ENCODE results near the gene DCC. TPM values are rescaled to one million over a fixed set of nuclear protein-coding genes. Genes with fewer than 3 reads are reported as not detected.

The DCC gene
- total and polyA plus RNA-seq, 10 donors, result 0.03 to 9.2 (median 0.91) TPM; not detected in 1

DNA sequence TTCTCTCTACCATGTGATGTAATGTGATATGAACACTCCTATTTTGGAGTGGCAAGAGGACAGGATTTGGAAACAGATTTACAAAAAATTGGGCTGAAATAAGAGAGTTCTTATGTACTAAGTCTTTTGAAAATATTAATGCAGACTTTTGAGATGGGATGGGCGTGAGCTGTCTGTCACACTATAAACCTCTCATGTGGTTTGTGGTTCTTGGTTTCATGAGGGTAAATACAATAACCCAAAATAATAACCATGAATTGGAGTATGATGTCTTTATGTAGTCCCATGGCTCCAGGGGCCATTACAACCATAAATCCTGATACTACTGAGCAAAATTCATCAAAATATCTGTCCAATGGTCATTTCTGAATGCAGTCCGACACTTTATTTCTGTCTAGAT is 1216.5 kb downstream of the DCC start:
- Histone ChIP-seq H3K4me1 (no peaks in the 10 kb centered on the region), H3K9me3 (peaks cover 0 to 16% (median 8%) of the 10 kb centered on the region in 8 donors), H3K27ac (no peak overlapping the region), H3K27me3 (replicated peaks in 1 of 7) (no peaks in the 10 kb centered on the region), H3K36me3 (no peaks in the 10 kb centered on the region), H3K4me3 (no peak overlapping the region)
- TF ChIP-seq CTCF (IDR thresholded peaks at IDR 0.05 in 8 of 11, conservative IDR thresholded peaks at IDR 0.05 in 3 of 11) (no peak), POLR2A (IDR thresholded peaks at IDR 0.05) (no peak), POLR2AphosphoS5 (IDR thresholded peaks at IDR 0.05) (no peak)
- WGBS, 5 donors, result 74 to 86% (median 78%) methylated on average over 2 of the region's 2 CpGs
- intact Hi-C loops (cut with DNase I; ENCODE audit: low total_unique reads), result no loop called here
- DNase-seq, result no peak

GRCh38 chr18:53560546-53560945 is 1220.5 kb downstream of the DCC start:
- TF ChIP-seq CTCF (IDR thresholded peaks at IDR 0.05 in 8 of 11, conservative IDR thresholded peaks at IDR 0.05 in 3 of 11) (no peak), POLR2A (IDR thresholded peaks at IDR 0.05) (no peak), POLR2AphosphoS5 (IDR thresholded peaks at IDR 0.05) (no peak)
- WGBS, 5 donors, result 71 to 86% (median 77%) methylated on average over 2 of the region's 2 CpGs
- Histone ChIP-seq H3K4me3 (no peak overlapping the region), H3K27ac (no peak overlapping the region), H3K4me1 (no peaks in the 10 kb centered on the region), H3K36me3 (no peaks in the 10 kb centered on the region), H3K9me3 (peaks cover 0 to 16% (median 8%) of the 10 kb centered on the region in 8 donors), H3K27me3 (replicated peaks in 1 of 7) (no peaks in the 10 kb centered on the region)
- intact Hi-C loops (cut with DNase I; ENCODE audit: low total_unique reads), result loop anchor here (10.0 kb wide), 1 partner anchor 554 kb away; no protein-coding TSS in a partner anchor
- no peak for DNase-seq

- TF ChIP-seq POLR2A (IDR thresholded peaks at IDR 0.05) (no peak), CTCF (IDR thresholded peaks at IDR 0.05 in 8 of 11, conservative IDR thresholded peaks at IDR 0.05 in 3 of 11) (no peak), POLR2AphosphoS5 (IDR thresholded peaks at IDR 0.05) (no peak)
- intact Hi-C loops (cut with DNase I; ENCODE audit: low total_unique reads), result loop anchor here (10.0 kb wide), 1 partner anchor 548 kb away; no protein-coding TSS in a partner anchor
- Histone ChIP-seq H3K9me3 (no peaks in the 10 kb centered on the region), H3K4me3 (no peak overlapping the region), H3K27ac (no peak overlapping the region), H3K36me3 (no peaks in the 10 kb centered on the region), H3K4me1 (peaks cover 0 to 7% (median 0%) of the 10 kb centered on the region in 6 donors), H3K27me3 (replicated peaks in 1 of 7) (no peaks in the 10 kb centered on the region)
- DNase-seq, result no peak
- 80 to 93% (median 88%) methylated on average over 2 of the region's 2 CpGs for WGBS, 5 donors
These were observed 1226.6 kb downstream of the DCC start for GRCh38 chr18:53566626-53567025.

DNA sequence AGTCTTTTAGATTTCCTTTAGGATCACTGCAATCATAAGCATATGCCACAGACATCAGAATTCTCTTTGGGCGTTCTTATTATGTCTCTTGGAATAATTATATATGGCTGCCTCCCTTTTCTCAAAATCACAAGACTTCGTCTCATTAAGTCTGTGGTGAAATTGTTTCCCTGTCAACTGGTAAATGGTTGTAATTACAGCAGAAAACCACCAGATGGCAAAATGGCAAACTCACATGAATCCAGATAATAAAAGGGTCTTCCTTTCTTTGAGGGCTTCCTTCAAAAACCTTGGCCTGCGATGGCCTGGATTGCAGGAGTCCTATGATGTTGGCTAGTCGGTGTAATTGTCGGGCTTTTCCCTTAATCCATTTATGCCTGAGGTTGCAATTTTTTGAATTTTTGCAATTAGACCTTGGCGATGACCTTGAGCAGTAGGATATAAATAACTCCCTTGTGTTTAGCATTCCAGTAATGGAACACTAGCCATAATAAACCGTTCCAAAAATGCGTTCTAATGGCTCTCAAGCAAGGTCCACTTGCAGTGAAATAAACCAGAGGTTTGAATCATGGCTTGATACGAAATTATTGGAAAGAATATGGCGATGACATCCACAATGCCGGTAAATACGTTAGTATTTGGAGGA is 1228.1 kb downstream of the DCC start:
- intact Hi-C loops (cut with DNase I; ENCODE audit: low total_unique reads), result loop anchor here (10.0 kb wide), 1 partner anchor 547 kb away; no protein-coding TSS in a partner anchor
- Histone ChIP-seq H3K27ac (peak overlapping the region in 5 of 8 donors; percentile 10 to 37 (median 33)), H3K36me3 (no peaks in the 10 kb centered on the region), H3K4me1 (peaks cover 0 to 7% (median 0%) of the 10 kb centered on the region in 6 donors), H3K27me3 (replicated peaks in 1 of 7) (no peaks in the 10 kb centered on the region), H3K4me3 (no peak overlapping the region), H3K9me3 (no peaks in the 10 kb centered on the region)
- no peak for DNase-seq
- no peak for TF ChIP-seq POLR2AphosphoS5 (IDR thresholded peaks at IDR 0.05)
- TF ChIP-seq CTCF (IDR thresholded peaks at IDR 0.05 in 8 of 11, conservative IDR thresholded peaks at IDR 0.05 in 3 of 11), result peak; percentile 30 to 68 (median 58)
- no peak for TF ChIP-seq POLR2A (IDR thresholded peaks at IDR 0.05)
- WGBS, 5 donors, result 41 to 61% (median 52%) methylated on average over 12 of the region's 12 CpGs

Measured in spleen (tissue), 11 donors.